ENCODE results near the gene CCDC150. TPM values are rescaled to one million over a fixed set of nuclear protein-coding genes. Genes with fewer than 3 reads are reported as not detected.

The CCDC150 gene
- total and polyA plus RNA-seq, 7 experiments from 2014 or later, result 0.13 to 11.2 (median 1.1) TPM; not detected in 1

DNA sequence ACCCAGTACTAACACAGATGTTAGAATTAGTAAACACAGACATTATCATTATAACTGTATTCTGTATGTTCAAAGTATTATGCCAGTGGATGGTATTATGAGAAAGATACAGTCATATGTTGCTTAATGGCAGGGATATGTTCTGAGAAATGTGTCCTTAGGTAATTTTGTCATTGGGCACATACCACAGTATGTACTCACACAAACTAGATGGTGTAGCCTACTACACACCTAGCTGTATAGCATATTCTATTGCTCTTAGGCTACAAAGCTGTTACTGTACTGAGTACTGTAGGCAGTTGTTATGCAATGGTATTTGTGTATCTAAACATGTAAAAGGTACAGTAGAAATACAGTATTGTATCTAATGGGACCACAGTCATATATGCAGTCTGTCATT lies 106.2 kb downstream of the CCDC150 start:
- peaks cover 0 to 4% (median 0%) of the 10 kb centered on the region in 11 donors for H3K9me3 Mint-ChIP-seq
- CTCF ChIA-PET, result no interaction called here
- no peak overlapping the region for H3K27ac Mint-ChIP-seq
- Histone ChIP-seq H3K27me3 (ENCODE audit: control insufficient read depth in 2 of 2, insufficient read depth in 2 of 2, low read length in 2 of 2) (no peaks in the 10 kb centered on the region), H3K27ac (ENCODE audit: low read depth, low read length) (no peak overlapping the region), H3K36me3 (ENCODE audit: control insufficient read depth in 2 of 3, insufficient read depth in 3 of 3, low read length in 3 of 3) (no peaks in the 10 kb centered on the region), H3K4me1 (ENCODE audit: control insufficient read depth in 2 of 2, insufficient read depth in 2 of 2, low read length in 2 of 2) (no peaks in the 10 kb centered on the region), H3K9me3 (ENCODE audit: control insufficient read depth in 2 of 3, low read length in 3 of 3) (no peaks in the 10 kb centered on the region), H3K4me3 (ENCODE audit: low read length) (no peak overlapping the region)
- POLR2A ChIA-PET, result no interaction called here
- intact Hi-C loops (cut with micrococcal nuclease), result no loop called here
- no peak for DNase-seq
- H3K4me3 Mint-ChIP-seq, result no peak overlapping the region
- no peak for ATAC-seq
- peaks cover 5 to 15% (median 7%) of the 10 kb centered on the region in 7 donors for H3K4me1 Mint-ChIP-seq
- peaks cover 0 to 14% (median 0%) of the 10 kb centered on the region in 5 donors for H3K36me3 Mint-ChIP-seq
- H3K27me3 Mint-ChIP-seq, result peaks cover 0 to 6% (median 0%) of the 10 kb centered on the region in 5 donors

- no peaks in the 10 kb centered on the region for H3K9me3 ChIP-seq (ENCODE audit: control insufficient read depth in 2 of 3, low read length in 3 of 3)
- Mint-ChIP-seq H3K27me3 (peaks cover 0 to 6% (median 0%) of the 10 kb centered on the region in 5 donors), H3K27ac (no peak overlapping the region), H3K36me3 (peaks cover 0 to 7% (median 0%) of the 10 kb centered on the region in 5 donors), H3K4me1 (peaks cover 9 to 24% (median 16%) of the 10 kb centered on the region in 7 donors), H3K4me3 (no peak overlapping the region), H3K9me3 (no peaks in the 10 kb centered on the region)
- ChIA-PET POLR2A (interaction anchor here (0.6 kb wide), 1 partner anchor 11 kb away, joined by 3 read pairs; no protein-coding TSS in a partner anchor), CTCF (interaction anchor here (1.1 kb wide), 1 partner anchor 22 kb away, joined by 3 read pairs; no protein-coding TSS in a partner anchor)
- intact Hi-C loops (cut with micrococcal nuclease), result no loop called here
- H3K36me3 ChIP-seq (ENCODE audit: control insufficient read depth in 2 of 3, insufficient read depth in 3 of 3, low read length in 3 of 3), result no peaks in the 10 kb centered on the region
- H3K4me3 ChIP-seq (ENCODE audit: low read length), result no peak overlapping the region
- H3K4me1 ChIP-seq (ENCODE audit: control insufficient read depth in 2 of 2, insufficient read depth in 2 of 2, low read length in 2 of 2), result no peaks in the 10 kb centered on the region
- DNase-seq (no peak), ATAC-seq (no peak)
- no peak overlapping the region for H3K27ac ChIP-seq (ENCODE audit: low read depth, low read length)
- H3K27me3 ChIP-seq (ENCODE audit: control insufficient read depth in 2 of 2, insufficient read depth in 2 of 2, low read length in 2 of 2), result no peaks in the 10 kb centered on the region
These were observed 107.9 kb downstream of the CCDC150 start for GRCh38 chr2:196747400-196747799.

- ChIA-PET POLR2A (interaction anchor here (0.7 kb wide), 1 partner anchor 109 kb away, joined by 6 read pairs; the partner anchor contains the start of gene CCDC150), CTCF (interaction anchor here (1.1 kb wide), 1 partner anchor 22 kb away, joined by 3 read pairs; no protein-coding TSS in a partner anchor)
- peaks cover 0 to 6% (median 0%) of the 10 kb centered on the region in 5 donors for H3K27me3 Mint-ChIP-seq
- peaks cover 0 to 10% (median 0%) of the 10 kb centered on the region in 5 donors for H3K36me3 Mint-ChIP-seq
- H3K27me3 ChIP-seq (ENCODE audit: control insufficient read depth in 2 of 2, insufficient read depth in 2 of 2, low read length in 2 of 2), result no peaks in the 10 kb centered on the region
- no peak overlapping the region for H3K4me3 ChIP-seq (ENCODE audit: low read length)
- intact Hi-C loops (cut with micrococcal nuclease), result no loop called here
- peaks cover 0 to under 1% (median under 1%) of the 10 kb centered on the region in 11 donors for H3K9me3 Mint-ChIP-seq
- no peaks in the 10 kb centered on the region for H3K4me1 ChIP-seq (ENCODE audit: control insufficient read depth in 2 of 2, insufficient read depth in 2 of 2, low read length in 2 of 2)
- peaks cover 9 to 24% (median 16%) of the 10 kb centered on the region in 7 donors for H3K4me1 Mint-ChIP-seq
- DNase-seq (no peak), ATAC-seq (no peak)
- H3K36me3 ChIP-seq (ENCODE audit: control insufficient read depth in 2 of 3, insufficient read depth in 3 of 3, low read length in 3 of 3), result no peaks in the 10 kb centered on the region
- H3K4me3 Mint-ChIP-seq, result no peak overlapping the region
- peak overlapping the region in 1 of 9 donors; percentile 16 for H3K27ac Mint-ChIP-seq
- H3K9me3 ChIP-seq (ENCODE audit: control insufficient read depth in 2 of 3, low read length in 3 of 3), result no peaks in the 10 kb centered on the region
- no peak overlapping the region for H3K27ac ChIP-seq (ENCODE audit: low read depth, low read length)
These were observed 108.6 kb downstream of the CCDC150 start for GRCh38 chr2:196748123-196748522.

- Mint-ChIP-seq H3K27ac (no peak overlapping the region), H3K36me3 (peaks cover 0 to 24% (median 5%) of the 10 kb centered on the region in 5 donors), H3K4me3 (no peak overlapping the region), H3K27me3 (no peaks in the 10 kb centered on the region), H3K9me3 (peaks cover 6 to 24% (median 18%) of the 10 kb centered on the region in 11 donors), H3K4me1 (peaks cover 9 to 24% (median 16%) of the 10 kb centered on the region in 7 donors)
- intact Hi-C loops (cut with micrococcal nuclease), result loop anchor here in 1 of 2 donors (10.0 kb wide), 1 partner anchor 676 kb away; no protein-coding TSS in a partner anchor
- no peak for ATAC-seq
- Histone ChIP-seq H3K36me3 (ENCODE audit: control insufficient read depth in 2 of 3, insufficient read depth in 3 of 3, low read length in 3 of 3) (no peaks in the 10 kb centered on the region), H3K27ac (ENCODE audit: low read depth, low read length) (no peak overlapping the region), H3K4me1 (ENCODE audit: control insufficient read depth in 2 of 2, insufficient read depth in 2 of 2, low read length in 2 of 2) (no peaks in the 10 kb centered on the region), H3K9me3 (ENCODE audit: control insufficient read depth in 2 of 3, low read length in 3 of 3) (no peaks in the 10 kb centered on the region), H3K4me3 (ENCODE audit: low read length) (no peak overlapping the region), H3K27me3 (ENCODE audit: control insufficient read depth in 2 of 2, insufficient read depth in 2 of 2, low read length in 2 of 2) (no peaks in the 10 kb centered on the region)
- no peak for DNase-seq
- ChIA-PET CTCF (interaction anchor here (0.6 to 1.2 kb wide), 4 partner anchors 9 to 43 kb away, joined by 3 to 5 read pairs (median 4); no protein-coding TSS in a partner anchor), POLR2A (no interaction called here)
These were observed 110.9 kb downstream of the CCDC150 start for GRCh38 chr2:196750291-196750923.

DNA sequence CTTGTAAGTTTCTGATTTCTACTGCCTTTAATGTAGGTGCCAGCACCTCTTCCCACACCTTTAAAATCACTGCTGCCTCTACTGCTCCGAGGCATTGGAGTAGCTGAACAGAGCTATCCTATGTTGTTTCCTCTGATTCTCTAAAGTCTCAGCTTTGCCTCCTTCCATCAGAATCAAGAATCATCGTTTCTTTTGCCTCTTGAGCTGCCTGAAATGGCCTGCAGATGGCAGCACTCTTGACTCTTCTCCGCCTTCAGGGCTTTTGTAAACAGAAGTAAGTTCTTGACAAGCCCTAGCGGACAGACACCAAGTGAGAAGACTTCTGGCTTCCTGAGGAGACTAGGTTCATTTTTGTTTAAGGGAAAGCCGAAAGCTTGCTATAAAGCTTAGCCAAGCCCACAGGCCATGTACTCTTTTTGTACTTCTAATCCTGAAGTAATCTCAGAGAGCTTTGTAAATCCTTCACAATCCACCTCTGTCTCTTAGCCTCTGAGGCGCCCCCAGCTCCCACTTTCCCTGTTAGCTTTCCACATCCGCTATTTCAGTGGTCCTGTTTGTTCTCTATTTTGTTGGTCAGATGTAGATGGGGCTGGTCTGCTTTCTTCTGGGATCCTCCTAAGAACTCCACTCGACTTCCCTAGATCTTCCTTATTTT lies 111.6 kb downstream of the CCDC150 start:
- intact Hi-C loops (cut with micrococcal nuclease), result loop anchor here (1.0 to 10.0 kb wide), 5 partner anchors 15 to 1545 kb away; no protein-coding TSS in a partner anchor
- Histone ChIP-seq H3K9me3 (ENCODE audit: control insufficient read depth in 2 of 3, low read length in 3 of 3) (no peaks in the 10 kb centered on the region), H3K27ac (ENCODE audit: low read depth, low read length) (no peak overlapping the region), H3K4me1 (ENCODE audit: control insufficient read depth in 2 of 2, insufficient read depth in 2 of 2, low read length in 2 of 2) (no peaks in the 10 kb centered on the region), H3K36me3 (ENCODE audit: control insufficient read depth in 2 of 3, insufficient read depth in 3 of 3, low read length in 3 of 3) (no peaks in the 10 kb centered on the region), H3K4me3 (ENCODE audit: low read length) (no peak overlapping the region), H3K27me3 (ENCODE audit: control insufficient read depth in 2 of 2, insufficient read depth in 2 of 2, low read length in 2 of 2) (no peaks in the 10 kb centered on the region)
- H3K9me3 Mint-ChIP-seq, result peaks cover 6 to 30% (median 21%) of the 10 kb centered on the region in 11 donors
- peak overlapping the region in 2 of 10 donors; percentile 7 to 33 for H3K4me3 Mint-ChIP-seq
- peak; percentile 95 for ATAC-seq
- peaks cover 0 to 30% (median 10%) of the 10 kb centered on the region in 5 donors for H3K36me3 Mint-ChIP-seq
- ChIA-PET CTCF (interaction anchor here (0.6 to 1.2 kb wide), 5 partner anchors 10 to 99 kb away, joined by 3 to 5 read pairs (median 3); no protein-coding TSS in a partner anchor), POLR2A (no interaction called here)
- peaks cover 9 to 24% (median 16%) of the 10 kb centered on the region in 7 donors for H3K4me1 Mint-ChIP-seq
- peak overlapping the region in 4 of 9 donors; percentile 21 to 33 (median 28) for H3K27ac Mint-ChIP-seq
- no peaks in the 10 kb centered on the region for H3K27me3 Mint-ChIP-seq
- peak; percentile 17 to 62 (median 51) for DNase-seq

GRCh38 chr2:196758474-196759377 lies 119.2 kb downstream of the CCDC150 start:
- Histone ChIP-seq H3K4me1 (ENCODE audit: control insufficient read depth in 2 of 2, insufficient read depth in 2 of 2, low read length in 2 of 2) (no peaks in the 10 kb centered on the region), H3K27ac (ENCODE audit: low read depth, low read length) (no peak overlapping the region), H3K36me3 (ENCODE audit: control insufficient read depth in 2 of 3, insufficient read depth in 3 of 3, low read length in 3 of 3) (peaks cover 0 to 5% (median 0%) of the 10 kb centered on the region in 3 experiments), H3K27me3 (ENCODE audit: control insufficient read depth in 2 of 2, insufficient read depth in 2 of 2, low read length in 2 of 2) (no peaks in the 10 kb centered on the region), H3K4me3 (ENCODE audit: low read length) (no peak overlapping the region), H3K9me3 (ENCODE audit: control insufficient read depth in 2 of 3, low read length in 3 of 3) (peaks cover 0 to 5% (median 0%) of the 10 kb centered on the region in 3 experiments)
- DNase-seq (no peak), ATAC-seq (no peak)
- Mint-ChIP-seq H3K27me3 (no peaks in the 10 kb centered on the region), H3K36me3 (peaks cover 13 to 49% (median 30%) of the 10 kb centered on the region in 5 donors), H3K4me1 (peaks cover 0 to 2% (median 0%) of the 10 kb centered on the region in 7 donors), H3K4me3 (peak overlapping the region in 1 of 10 donors; percentile 7), H3K27ac (no peak overlapping the region), H3K9me3 (peaks cover 12 to 59% (median 34%) of the 10 kb centered on the region in 11 donors)
- POLR2A ChIA-PET, result no interaction called here
- CTCF ChIA-PET, result no interaction called here
- intact Hi-C loops (cut with micrococcal nuclease), result loop anchor here in 1 of 2 donors (10.0 kb wide), 1 partner anchor 684 kb away; no protein-coding TSS in a partner anchor

All from naive thymus-derived CD4-positive, alpha-beta T cell (primary cell).